Glomerular visceral epithelial cell (primary cell): ENCODE data around the gene EIF5AL1.
"Not testable (repeated sequence)": the region's sequence is repeated elsewhere in the genome, so short reads cannot be mapped to it uniquely, and the experiment has no call there.

ENCODE experiments used
- DNase-seq: peaks from one replicate; pipeline ENCODE4 v3.0.0-alpha.2; 2016; ENCODE audit errors: extremely low spot score

EIF5AL1 gene

DNA sequence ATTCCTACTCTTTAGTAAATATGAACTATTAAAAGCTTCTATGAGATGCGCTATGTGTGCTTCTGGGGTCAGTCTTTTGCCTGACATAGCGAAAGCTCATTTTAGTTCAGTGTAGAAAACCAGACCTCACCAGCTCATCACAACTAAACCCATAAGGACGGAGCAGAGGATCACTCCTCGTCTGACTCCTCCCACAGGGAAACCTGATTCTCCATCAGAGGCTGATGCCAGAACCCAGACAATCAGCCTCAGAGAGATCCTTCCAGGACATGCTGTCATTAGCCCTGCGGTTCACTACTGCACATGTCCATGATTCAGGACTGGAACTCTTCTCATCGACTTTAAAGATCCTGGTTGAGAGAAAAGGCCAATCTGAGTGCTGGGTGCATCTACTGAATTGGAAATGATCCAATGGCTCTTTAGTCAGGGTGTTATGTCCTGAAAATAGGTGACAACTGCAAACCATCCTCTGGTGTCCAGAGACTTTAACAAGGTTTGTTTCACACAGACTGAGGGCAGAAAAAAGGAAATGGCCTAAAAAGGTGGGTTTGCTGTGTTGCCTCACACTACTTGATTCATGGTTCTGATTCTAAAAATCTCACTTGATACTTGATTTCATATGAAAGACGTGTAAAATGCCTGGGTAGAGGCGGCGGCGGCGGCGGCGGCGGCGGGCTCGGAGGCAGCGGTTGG is at the start of gene EIF5AL1:
EIF5AL1 (plus strand) TSS at position 643 of the 693 bp plus-strand sequence. CDS start 117 bp downstream, outside the sequence.
- not testable (repeated sequence) for DNase-seq

DNA sequence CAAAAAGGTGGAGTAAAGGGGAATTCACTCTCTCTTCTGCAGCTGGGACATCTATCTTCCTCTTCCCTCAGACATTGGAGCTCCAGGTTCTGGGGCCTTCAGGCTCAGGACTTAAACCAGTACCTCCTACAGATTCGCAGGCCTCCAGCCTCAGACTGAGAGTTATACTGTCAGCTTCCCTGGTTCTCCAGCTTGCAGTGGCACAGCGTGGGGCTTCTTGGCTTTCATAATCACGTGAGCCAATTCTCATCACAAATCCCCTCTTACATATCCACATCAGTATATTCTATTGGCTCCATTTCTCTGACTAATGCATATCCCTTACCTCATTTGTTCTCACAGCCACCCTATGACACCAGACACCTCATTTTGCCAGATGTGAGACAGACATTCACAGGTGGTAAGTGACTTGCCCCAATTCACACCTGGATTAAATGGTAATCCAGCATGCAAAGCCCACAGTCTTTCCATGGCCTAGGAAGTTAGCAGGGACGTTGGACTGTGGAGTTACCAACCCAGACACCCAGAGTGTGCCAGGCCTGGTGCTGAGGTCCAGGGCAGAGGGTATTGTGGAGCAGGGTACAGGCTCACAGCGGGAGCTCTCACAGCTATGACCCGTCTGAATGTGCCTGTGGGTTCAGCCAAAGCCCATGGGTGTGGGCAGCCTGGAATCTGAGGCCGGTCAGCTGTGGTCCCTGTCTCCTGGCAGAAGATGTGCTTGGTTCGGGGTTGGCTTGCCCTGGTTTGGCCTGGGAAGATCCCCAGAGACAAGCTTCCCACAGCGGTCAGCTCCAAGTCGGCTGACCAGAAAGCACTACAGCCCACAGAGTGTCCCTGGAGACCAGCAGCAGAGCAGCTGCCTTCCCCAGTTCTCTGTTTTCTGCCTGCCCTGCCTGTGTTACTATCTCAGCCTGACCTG is 48.5 kb upstream of the EIF5AL1 start:
- no peak for DNase-seq

DNA sequence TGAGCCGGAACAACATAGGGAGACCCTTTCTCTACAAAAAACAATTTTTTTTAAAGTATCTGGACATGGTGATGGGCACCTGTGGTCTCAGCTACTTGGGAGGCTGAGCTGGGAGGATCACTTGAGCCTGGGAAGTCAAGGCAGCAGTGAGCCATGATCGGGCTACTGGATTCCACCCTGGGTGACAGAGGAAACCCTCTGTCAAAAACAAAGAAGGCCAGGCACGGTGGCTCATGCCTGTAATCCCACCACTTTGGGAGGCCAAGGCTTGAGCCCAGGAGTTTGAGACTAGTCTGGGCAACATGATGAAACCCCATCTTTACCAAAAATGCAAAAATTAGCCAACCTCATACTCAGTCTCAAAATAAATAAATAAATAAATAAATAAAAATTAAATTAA is 47.0 kb upstream of the EIF5AL1 start:
- DNase-seq, result no peak

DNA sequence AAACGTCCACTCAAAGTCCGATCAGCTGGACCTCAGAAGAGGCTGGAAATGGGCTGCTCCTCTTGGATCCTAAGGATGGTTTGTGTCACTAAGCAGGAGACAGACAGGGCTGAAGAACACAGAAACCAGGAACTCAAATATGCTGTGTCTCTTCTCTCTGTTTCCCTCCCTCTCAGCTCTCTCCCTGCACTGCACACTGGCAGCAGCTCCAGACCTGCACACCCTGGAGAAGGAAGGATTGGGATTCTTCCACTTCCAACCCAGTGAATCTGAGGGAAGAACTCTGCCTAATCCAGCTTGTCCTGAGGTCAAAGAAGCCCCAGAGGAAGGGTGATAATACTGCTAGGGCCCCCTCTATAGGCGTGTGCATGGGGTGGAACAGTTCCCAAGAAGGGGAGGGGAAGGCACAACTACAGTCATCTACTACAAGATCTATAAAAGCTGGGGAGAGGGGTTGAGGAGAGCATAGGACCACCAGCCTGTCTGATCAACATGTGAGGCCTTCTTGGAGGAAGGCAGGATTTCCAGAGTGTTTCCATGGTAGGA is 44.2 kb upstream of the EIF5AL1 start:
- no peak for DNase-seq

DNA sequence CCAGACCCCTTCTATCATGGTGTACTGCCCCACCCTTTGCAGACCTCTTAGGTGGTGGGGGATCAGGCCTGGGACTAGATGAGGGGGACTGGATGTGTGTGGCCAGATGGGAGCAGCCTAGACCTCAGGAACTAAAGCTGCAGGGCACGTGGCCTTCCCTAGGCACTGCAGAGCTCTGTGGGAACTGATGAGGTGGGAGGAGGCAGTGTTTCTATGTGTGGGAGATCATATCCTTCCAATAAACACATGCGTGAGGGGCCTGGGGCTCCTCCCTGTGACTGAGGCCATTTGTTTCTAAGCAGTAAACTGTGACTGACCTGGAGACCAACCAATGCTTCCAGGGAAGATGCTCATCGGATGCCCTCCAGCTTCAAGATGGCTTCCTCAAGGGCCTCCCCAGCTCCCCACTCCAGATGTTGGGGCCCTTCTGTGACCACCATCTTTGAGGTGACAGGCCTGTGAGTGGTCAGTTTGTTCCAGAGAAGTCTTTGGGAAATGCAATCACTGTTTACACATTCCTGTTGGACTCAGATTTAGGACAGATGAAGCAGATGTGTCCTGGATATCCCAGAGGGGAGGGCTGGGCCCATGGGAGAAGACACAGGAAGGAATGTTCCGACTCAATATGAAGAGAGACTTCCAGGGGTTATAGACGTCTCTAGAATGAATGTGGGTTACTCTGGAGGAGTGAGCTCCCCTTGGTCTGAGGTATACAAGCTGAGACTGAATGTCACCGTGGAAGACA is 43.3 kb upstream of the EIF5AL1 start:
- DNase-seq, result no peak

DNA sequence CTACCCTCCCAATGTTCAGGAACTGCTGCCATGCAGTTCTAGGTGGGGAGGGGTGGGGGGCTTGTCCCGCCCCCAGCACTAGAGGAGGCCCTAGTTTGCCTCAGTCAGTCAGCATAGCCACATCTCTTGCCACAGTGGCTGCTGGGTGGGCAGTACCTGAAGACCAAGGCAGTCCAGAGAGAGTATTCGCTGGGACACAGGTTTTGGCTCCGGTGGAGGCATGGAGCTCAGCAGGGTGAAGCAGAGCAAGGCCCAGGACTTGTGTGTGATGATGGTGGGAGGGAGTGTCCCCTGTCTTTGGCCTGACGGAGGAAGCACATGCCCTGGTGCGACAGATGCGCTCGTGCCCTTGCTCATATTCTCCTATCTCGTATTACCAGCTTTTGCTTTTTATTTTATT is 42.2 kb upstream of the EIF5AL1 start:
- no peak for DNase-seq

DNA sequence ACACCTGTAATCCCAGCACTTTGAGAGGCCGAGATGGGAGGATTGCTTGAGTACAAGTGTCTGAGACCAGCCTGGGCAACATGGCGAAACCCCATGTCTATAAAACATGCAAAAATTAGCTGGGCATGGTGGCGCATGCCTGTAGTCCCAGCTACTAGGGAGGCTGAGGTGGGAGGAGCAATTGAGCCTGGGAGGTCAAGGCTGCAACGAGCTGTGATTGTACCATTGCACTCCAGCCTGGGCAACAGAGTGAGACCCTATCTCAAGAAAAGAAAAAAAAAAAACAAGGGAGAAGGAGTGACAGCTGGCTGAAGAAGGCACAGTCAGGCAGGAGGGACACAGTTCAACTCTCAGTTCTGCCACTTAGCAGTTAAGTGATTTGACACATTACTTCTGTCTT is 40.6 kb upstream of the EIF5AL1 start:
- DNase-seq, result no peak

DNA sequence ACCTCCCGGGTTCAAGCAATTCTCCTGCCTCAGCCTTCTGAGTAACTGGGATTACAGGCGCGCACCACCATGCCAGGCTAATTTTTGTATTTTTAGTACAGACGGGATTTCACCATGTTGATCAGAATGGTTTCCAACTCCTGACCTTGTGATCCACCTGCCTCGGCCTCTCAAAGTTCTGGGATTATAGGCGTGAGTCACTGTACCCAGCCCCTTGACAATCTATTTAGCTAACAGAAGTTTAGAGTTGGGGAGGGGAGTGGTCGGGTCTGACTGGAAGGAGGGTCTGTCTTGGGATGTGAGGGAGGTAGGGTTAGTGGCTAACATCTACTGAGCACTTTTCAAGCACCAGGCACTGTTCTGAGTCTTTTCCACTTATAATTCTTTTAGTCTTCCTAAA is 39.9 kb upstream of the EIF5AL1 start:
- no peak for DNase-seq

DNA sequence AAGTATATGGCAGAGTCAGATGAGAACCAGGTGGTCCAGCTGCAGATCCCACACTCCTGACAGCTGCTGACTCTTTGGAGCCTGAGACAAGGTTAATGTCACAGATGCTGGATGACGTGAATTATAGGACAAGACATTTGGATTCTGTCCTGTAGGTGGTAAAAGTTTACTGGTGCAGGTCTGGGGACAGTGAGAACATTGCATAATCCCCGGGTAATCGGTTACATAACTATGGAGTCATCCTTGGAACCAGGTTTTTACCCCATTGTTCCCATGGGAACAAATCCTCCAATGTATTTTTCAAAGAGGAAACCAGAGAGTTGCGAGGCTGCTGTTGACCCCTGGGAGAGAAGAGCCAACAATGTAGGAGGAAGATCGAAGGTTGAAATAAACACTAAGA is 39.4 kb upstream of the EIF5AL1 start:
- no peak for DNase-seq

GRCh38 chr10:79473496-79474095 is 38.7 kb upstream of the EIF5AL1 start:
- DNase-seq, result no peak

- no peak for DNase-seq
Observed at GRCh38 chr10:79475119-79475653, 37.1 kb upstream of the EIF5AL1 start.

- DNase-seq, result no peak
Observed at GRCh38 chr10:79475877-79476276, 36.5 kb upstream of the EIF5AL1 start.

DNA sequence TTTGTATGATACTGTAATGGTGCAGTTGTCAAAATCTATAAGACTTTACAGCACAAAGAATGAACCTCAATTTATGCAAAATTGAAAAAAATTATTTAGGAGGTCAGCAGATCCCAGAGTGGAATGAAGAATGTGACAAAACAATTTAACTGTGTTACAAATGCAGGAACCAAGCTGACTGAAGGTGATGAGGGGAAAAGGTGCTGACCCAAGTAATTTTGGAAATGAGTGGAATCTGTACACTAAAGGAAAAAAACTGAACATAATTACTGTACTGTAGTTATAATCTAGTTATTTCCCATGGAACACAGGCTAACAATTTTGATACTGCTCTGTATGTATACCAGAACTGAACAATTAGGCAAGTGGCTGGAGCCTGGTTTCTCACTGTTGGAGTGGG is 35.7 kb upstream of the EIF5AL1 start:
- DNase-seq, result no peak

DNA sequence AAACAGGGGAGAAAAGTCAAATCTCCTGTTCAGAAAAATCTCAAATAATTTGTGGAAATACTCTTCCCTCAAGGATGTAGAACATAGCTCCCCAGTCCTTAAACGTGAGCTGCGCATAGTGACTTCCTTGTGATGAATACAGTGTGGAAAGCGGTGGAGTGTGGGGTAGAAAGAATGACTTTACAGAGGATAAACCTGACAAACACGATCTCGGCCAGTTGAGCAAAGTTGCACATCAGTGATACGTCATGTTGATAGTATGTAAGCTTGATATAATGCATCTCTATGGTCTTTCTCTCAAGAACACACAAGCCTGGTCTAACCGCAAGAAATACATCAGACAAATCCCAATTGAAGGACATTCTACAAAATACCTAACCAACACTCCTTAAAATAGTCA is 34.9 kb upstream of the EIF5AL1 start:
- no peak for DNase-seq

DNA sequence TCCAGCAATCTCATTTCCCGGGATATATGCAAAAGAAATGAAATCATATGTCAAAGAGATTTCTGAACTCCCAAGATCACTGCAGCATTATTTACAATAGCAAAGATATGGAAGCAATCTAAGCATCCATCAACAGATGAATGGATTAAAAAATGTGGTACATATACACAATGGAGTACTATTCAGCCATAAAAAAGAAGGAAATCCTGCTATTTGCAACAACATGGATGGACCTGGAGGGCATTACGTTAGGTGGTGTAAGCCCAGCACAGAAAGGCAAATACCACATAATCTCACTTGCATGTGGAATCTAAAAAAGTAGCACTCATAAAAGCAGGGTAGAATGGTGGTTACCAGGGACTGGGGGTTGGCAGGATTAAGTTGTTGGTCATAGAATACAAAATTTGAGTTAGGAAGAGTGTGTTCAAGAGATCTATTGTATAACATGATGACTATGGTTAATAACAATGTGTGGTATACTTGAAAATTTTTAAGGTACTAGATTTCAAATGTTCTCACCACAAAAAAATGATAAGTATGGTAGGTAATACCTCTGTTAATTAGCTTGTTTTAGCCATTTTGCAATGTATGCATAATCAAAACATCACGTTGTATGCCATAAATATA is 32.9 kb upstream of the EIF5AL1 start:
- no peak for DNase-seq

- DNase-seq, result no peak
Observed at GRCh38 chr10:79482304-79482703, 30.0 kb upstream of the EIF5AL1 start.

DNA sequence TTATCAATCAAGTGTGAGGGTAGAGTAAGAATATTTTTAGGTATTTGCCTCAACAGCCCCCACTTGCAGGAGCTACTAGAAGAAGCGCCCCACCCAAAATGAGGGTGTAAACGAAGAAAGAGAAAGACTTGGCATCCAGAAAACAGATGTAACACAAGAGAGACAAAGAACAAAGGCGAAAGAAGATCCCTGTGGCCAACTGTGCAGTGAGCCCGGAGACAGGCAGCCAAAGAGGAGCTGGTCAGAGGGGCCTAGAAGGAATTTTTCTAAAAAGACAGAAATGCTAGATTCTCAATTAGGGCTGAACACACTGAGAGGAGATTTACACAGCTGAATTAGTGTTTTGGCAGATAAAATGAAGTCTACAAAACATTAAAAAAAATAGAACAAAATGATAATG is 29.6 kb upstream of the EIF5AL1 start:
- no peak for DNase-seq

- DNase-seq, result no peak
Observed at GRCh38 chr10:79483299-79483698, 29.0 kb upstream of the EIF5AL1 start.

GRCh38 chr10:79483948-79484347 is 28.4 kb upstream of the EIF5AL1 start:
- DNase-seq, result no peak

DNA sequence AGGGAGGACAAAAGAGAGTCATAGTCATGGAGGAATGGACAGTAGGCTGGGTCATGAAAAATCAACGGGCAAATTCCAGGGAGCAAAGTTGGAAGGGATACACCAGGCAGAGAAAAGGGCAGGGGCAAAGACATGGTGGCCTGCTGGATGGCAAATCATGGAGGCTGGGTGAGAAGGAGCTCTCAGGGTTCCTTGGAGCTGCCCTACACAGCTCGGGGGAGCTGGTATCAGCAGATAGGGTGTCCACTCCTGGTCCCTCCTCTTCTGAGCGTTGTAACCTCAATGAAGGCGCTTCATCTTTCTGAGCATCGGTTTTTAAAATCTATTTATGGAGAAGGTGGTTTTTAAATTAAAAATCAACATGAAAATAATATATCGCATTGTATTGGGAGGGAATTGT is 27.9 kb upstream of the EIF5AL1 start:
- DNase-seq, result no peak
